Testis (tissue), 3 donors: Measurements from ENCODE around the gene SLC11A2. TPM values are rescaled to one million over a fixed set of nuclear protein-coding genes. Genes with fewer than 3 reads are reported as not detected.

Experiments used
- polyA plus RNA-seq: library from polyadenylated mRNA; stranded (reverse); fragments of 350-450 nt; fragmentation: Illumina TruSeq; extraction: RNeasy Lipid Tissue Mini Kit (QIAGEN cat#74804); gene quantifications from one replicate; pipeline ENCODE4 v1.2.3, GENCODE V29; 2014; ENCODE audit warnings: low read depth, low replicate concordance; ENCODE audit not compliant: insufficient read depth
- small RNA-seq, 2 donors: library from RNA; depleted of rRNA; stranded (forward); fragments of <200 nt; gene quantifications; one replicate each; pipeline ENCODE3, GENCODE V24; 2016
- total RNA-seq, 2 donors: library from RNA; depleted of rRNA; stranded (reverse); fragments of >200 nt; gene quantifications; one replicate each; pipeline ENCODE4 v1.2.3, GENCODE V29; 2016

The SLC11A2 gene
- total and polyA plus RNA-seq, 3 donors from 2014 or later: 42.9 to 66.5 (median 63.4) TPM

Small RNA genes within 50 kb of the gene (small RNA-seq; reads per million reads assigned to genes)
- 0 reads per million in 2 donors for gene AC008121.1
- gene RF00019: 0 reads per million in 2 donors
- gene RNU6-1273P: 0 reads per million in 2 donors
- 0 reads per million in 2 donors for gene RNU6-87P

Other genes with a start within 250 kb of the SLC11A2 start
- 1 to 10 TPM; 6.8 to 8.9 TPM for gene TMPRSS12, start 183.5 kb downstream of the SLC11A2 start, total RNA-seq
- 65.6 TPM for gene TMPRSS12, start 183.5 kb downstream of the SLC11A2 start, polyA plus RNA-seq
- not detected for gene HIGD1C, start 73.8 kb downstream of the SLC11A2 start, total RNA-seq
- gene HIGD1C, start 73.8 kb downstream of the SLC11A2 start, polyA plus RNA-seq: 3.4 TPM
- 10 to 100 TPM; 72.7 to 75.3 TPM for gene LETMD1, start 21.9 kb upstream of the SLC11A2 start, total RNA-seq
- gene LETMD1, start 21.9 kb upstream of the SLC11A2 start, polyA plus RNA-seq: 61.2 TPM
- 10 to 100 TPM; 67.6 to 85.3 TPM for gene CSRNP2, start 57.2 kb upstream of the SLC11A2 start, total RNA-seq
- 74.8 TPM for gene CSRNP2, start 57.2 kb upstream of the SLC11A2 start, polyA plus RNA-seq
- gene TFCP2, start 146.8 kb upstream of the SLC11A2 start, total RNA-seq: 10 to 100 TPM; 13.8 to 16.2 TPM
- gene TFCP2, start 146.8 kb upstream of the SLC11A2 start, polyA plus RNA-seq: 17.2 TPM
- 1 to 10 TPM; 7.5 to 7.6 TPM for gene POU6F1, start 191.7 kb upstream of the SLC11A2 start, total RNA-seq
- 4.4 TPM for gene POU6F1, start 191.7 kb upstream of the SLC11A2 start, polyA plus RNA-seq
- gene DAZAP2, start 212.4 kb upstream of the SLC11A2 start, total RNA-seq: 100 to 1,000 TPM; 106 to 176 TPM
- 226 TPM for gene DAZAP2, start 212.4 kb upstream of the SLC11A2 start, polyA plus RNA-seq
- 10 to 100 TPM; 12.2 to 13.5 TPM for gene SMAGP, start 244.0 kb upstream of the SLC11A2 start, total RNA-seq
- gene SMAGP, start 244.0 kb upstream of the SLC11A2 start, polyA plus RNA-seq: 16.0 TPM